Mucosa of stomach (tissue), 1 donor: ENCODE results near the gene CASD1.

Source experiments
- H3K27me3 ChIP-seq: one replicate; pipeline ENCODE4 v1.7.0; 2013; ENCODE audit warnings: mild to moderate bottlenecking, low read length; ENCODE audit not compliant: control insufficient read depth, insufficient read depth
- H3K36me3 ChIP-seq: one replicate; pipeline ENCODE4 v1.7.0; 2013; ENCODE audit warnings: low read length; ENCODE audit not compliant: control insufficient read depth, insufficient read depth
- H3K4me1 ChIP-seq: one replicate; pipeline ENCODE4 v1.7.0; 2013; ENCODE audit warnings: mild to moderate bottlenecking, low read length; ENCODE audit not compliant: control insufficient read depth, insufficient read depth
- H3K4me3 ChIP-seq: one replicate; pipeline ENCODE4 v1.7.0; 2013; ENCODE audit warnings: low read length
- H3K9ac ChIP-seq: one replicate; pipeline ENCODE4 v1.7.0; 2013; ENCODE audit warnings: mild to moderate bottlenecking, low read length, moderate library complexity
- H3K9me3 ChIP-seq: one replicate; pipeline ENCODE4 v1.7.0; 2013; ENCODE audit warnings: mild to moderate bottlenecking, low read length, moderate library complexity; ENCODE audit not compliant: control insufficient read depth
- donor health status: Pancreatic carcinoma.

The CASD1 gene

GRCh38 chr7:94594882-94595281 is 85.3 kb downstream of the CASD1 start:
- peaks cover 5% of the 10 kb centered on the region for H3K27me3 ChIP-seq
- no peak overlapping the region for H3K4me3 ChIP-seq
- H3K9ac ChIP-seq, result no peak overlapping the region
- no peaks in the 10 kb centered on the region for H3K36me3 ChIP-seq
- H3K9me3 ChIP-seq, result no peaks in the 10 kb centered on the region
- peaks cover 5% of the 10 kb centered on the region for H3K4me1 ChIP-seq

DNA sequence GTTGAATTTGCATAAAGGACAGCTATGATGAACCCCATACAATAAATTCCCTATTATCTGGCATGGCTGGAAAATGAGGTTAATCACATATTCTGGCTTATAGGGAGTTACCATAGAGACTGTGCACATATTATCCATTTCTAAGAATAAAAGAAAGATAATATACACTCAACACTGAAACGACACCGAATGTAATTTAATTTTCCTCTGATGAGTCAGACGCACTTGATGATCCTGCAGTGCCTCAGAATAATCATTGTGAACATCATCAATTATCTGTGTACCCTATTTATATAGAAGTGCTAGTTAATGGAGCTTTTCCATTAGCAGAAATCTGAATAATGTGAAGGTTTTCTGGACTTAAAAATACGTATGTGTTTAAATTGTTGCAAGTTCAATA is 86.1 kb downstream of the CASD1 start:
- no peaks in the 10 kb centered on the region for H3K9me3 ChIP-seq
- peaks cover 5% of the 10 kb centered on the region for H3K4me1 ChIP-seq
- H3K36me3 ChIP-seq, result no peaks in the 10 kb centered on the region
- H3K4me3 ChIP-seq, result no peak overlapping the region
- H3K9ac ChIP-seq, result no peak overlapping the region
- peaks cover 5% of the 10 kb centered on the region for H3K27me3 ChIP-seq

DNA sequence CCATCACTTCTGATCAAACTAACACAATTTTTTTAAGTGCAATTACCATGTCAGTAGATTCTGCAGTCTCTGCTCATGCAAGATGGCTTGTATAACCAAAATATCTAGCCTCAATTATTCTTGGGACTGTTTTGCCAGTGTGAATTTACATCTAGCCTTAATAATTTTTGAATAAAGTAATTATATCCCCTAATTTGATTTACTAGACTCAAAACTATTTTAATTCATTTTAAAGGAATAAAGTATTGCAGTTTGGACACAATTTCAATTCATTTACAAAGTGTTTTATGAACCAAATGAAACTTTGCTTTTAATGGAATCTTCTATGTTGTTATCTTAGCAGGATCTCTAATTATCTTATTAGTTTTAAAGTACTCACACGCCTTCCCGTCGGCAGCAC is 90.7 kb downstream of the CASD1 start:
- H3K36me3 ChIP-seq, result no peaks in the 10 kb centered on the region
- no peak overlapping the region for H3K9ac ChIP-seq
- H3K4me3 ChIP-seq, result no peak overlapping the region
- H3K4me1 ChIP-seq, result no peaks in the 10 kb centered on the region
- no peaks in the 10 kb centered on the region for H3K9me3 ChIP-seq
- peaks cover 5% of the 10 kb centered on the region for H3K27me3 ChIP-seq

DNA sequence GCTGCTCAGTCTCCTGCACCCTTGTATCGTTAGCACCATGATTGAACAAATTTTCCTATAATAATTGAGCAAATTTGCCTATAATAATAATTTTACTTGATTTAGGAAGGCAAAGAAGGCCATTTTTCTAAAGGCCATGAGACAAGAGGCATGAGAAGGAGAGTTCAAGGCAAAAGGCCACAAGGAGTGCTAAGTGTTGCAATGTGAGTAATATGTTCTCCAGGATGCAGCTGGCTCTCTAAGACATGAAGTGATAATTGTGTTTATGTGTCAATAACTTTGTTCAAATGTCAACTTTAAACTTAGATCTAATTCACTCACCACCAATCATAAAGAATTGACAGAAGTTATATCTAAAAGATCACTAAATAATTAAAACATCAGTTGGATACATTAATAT is 92.6 kb downstream of the CASD1 start:
- H3K9me3 ChIP-seq, result no peaks in the 10 kb centered on the region
- H3K9ac ChIP-seq, result no peak overlapping the region
- no peaks in the 10 kb centered on the region for H3K36me3 ChIP-seq
- no peaks in the 10 kb centered on the region for H3K4me1 ChIP-seq
- no peak overlapping the region for H3K4me3 ChIP-seq
- no peaks in the 10 kb centered on the region for H3K27me3 ChIP-seq

DNA sequence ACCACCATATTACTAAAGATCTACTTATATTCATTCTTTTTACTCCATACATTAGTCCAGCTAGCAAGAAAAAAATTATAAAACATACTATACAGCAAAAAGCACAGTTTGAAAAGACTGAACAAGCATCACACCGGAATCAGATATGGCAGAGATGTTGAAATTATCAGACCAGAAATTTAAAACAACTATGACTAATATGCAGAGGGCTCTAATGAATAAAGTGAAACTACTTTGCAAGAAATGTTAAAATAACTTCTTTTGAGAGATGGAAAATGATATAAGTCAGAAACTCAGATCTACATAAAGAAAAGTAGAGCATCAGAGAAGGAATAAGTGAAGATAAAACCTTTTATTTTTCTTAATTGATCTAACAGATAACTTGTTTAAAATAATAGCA is 95.4 kb downstream of the CASD1 start:
- Histone ChIP-seq H3K4me1 (no peaks in the 10 kb centered on the region), H3K9ac (no peak overlapping the region), H3K4me3 (no peak overlapping the region), H3K9me3 (no peaks in the 10 kb centered on the region), H3K36me3 (no peaks in the 10 kb centered on the region), H3K27me3 (no peaks in the 10 kb centered on the region)
